Glutamatergic neuron (in vitro differentiated cells): ENCODE measurements around the gene KRT86. TPM values are rescaled to one million over a fixed set of nuclear protein-coding genes. Genes with fewer than 3 reads are reported as not detected.
"Not testable (repeated sequence)": the region's sequence is repeated elsewhere in the genome, so short reads cannot be mapped to it uniquely, and the experiment has no call there.

ENCODE experiments used
- DNase-seq: peaks from one replicate; pipeline ENCODE4 v3.0.0; 2022
- H3K27ac Mint-ChIP-seq: one replicate; pipeline ENCODE4 v1.8.0; 2020; ENCODE audit warnings: mild to moderate bottlenecking, mixed read lengths, inconsistent platforms; ENCODE audit not compliant: unreplicated experiment
- H3K27me3 Mint-ChIP-seq: one replicate; pipeline ENCODE4 v1.8.0; 2020; ENCODE audit warnings: mild to moderate bottlenecking, moderate library complexity, mixed read lengths, inconsistent platforms; ENCODE audit not compliant: unreplicated experiment
- H3K36me3 Mint-ChIP-seq: one replicate; pipeline ENCODE4 v1.8.0; 2020; ENCODE audit warnings: mild to moderate bottlenecking, mixed read lengths, inconsistent platforms; ENCODE audit not compliant: unreplicated experiment
- H3K4me1 Mint-ChIP-seq: one replicate; pipeline ENCODE4 v1.8.0; 2020; ENCODE audit warnings: mild to moderate bottlenecking, low read depth, mixed read lengths, inconsistent platforms; ENCODE audit not compliant: unreplicated experiment
- H3K4me3 Mint-ChIP-seq: one replicate; pipeline ENCODE4 v1.8.0; 2020; ENCODE audit warnings: mild to moderate bottlenecking, mixed read lengths, inconsistent platforms; ENCODE audit not compliant: unreplicated experiment
- H3K9me3 Mint-ChIP-seq: one replicate; pipeline ENCODE4 v1.8.0; 2020; ENCODE audit warnings: mild to moderate bottlenecking, moderate library complexity, mixed read lengths, inconsistent platforms; ENCODE audit not compliant: unreplicated experiment
- CTCF ChIP-seq: fragments of 200-600 bp; sonication (generic); IDR thresholded peaks from one replicate; pipeline ENCODE4 v1.5.0; 2021; ENCODE audit not compliant: partially characterized antibody, unreplicated experiment
- total RNA-seq: library from RNA; stranded (reverse); fragmentation: NEBNext Ultra II Directional; extraction: Animal tissue kit (Norgen Biotek cat#: 25700); gene quantifications from one replicate; pipeline ENCODE4 v1.2.1, GENCODE V29; 2021; ENCODE audit not compliant: unreplicated experiment

Gene KRT86
- total RNA-seq, 1 donor from 2014 or later = not detected

DNA sequence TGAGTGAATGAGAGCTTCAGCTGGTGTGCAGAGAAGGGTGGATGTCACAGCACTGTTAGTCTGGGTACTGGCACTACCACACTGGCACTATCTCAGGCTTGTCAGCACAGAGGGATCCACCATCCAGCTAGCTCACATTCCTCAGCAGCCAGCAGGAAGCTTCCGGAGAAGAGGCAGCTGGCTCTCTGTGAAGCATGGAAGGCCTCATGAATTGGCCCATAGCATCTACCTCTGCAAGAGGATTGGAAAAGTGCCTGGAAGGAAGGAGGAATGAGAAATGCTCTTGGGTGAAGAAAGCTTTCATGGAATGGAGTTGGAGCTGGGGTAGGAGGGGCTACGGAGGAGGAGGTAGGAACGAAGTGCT is 36.8 kb downstream of the KRT86 start:
- no peaks in the 10 kb centered on the region for H3K36me3 Mint-ChIP-seq
- peaks cover 20% of the 10 kb centered on the region for H3K27me3 Mint-ChIP-seq
- no peak for TF ChIP-seq CTCF
- H3K4me3 Mint-ChIP-seq = no peak overlapping the region
- H3K27ac Mint-ChIP-seq = no peak overlapping the region
- peaks cover 7% of the 10 kb centered on the region for H3K9me3 Mint-ChIP-seq
- peaks cover 3% of the 10 kb centered on the region for H3K4me1 Mint-ChIP-seq
- DNase-seq = no peak

GRCh38 chr12:52312086-52312485 is 37.6 kb downstream of the KRT86 start:
- Mint-ChIP-seq H3K27me3 (peaks cover 18% of the 10 kb centered on the region), H3K4me1 (peaks cover 3% of the 10 kb centered on the region), H3K36me3 (no peaks in the 10 kb centered on the region), H3K4me3 (no peak overlapping the region), H3K27ac (no peak overlapping the region), H3K9me3 (peaks cover 7% of the 10 kb centered on the region)
- TF ChIP-seq CTCF = no peak
- DNase-seq = no peak

GRCh38 chr12:52313461-52313860 is 39.0 kb downstream of the KRT86 start:
- H3K4me1 Mint-ChIP-seq = peaks cover 3% of the 10 kb centered on the region
- no peak for TF ChIP-seq CTCF

GRCh38 chr12:52313926-52314325 is 39.5 kb downstream of the KRT86 start:
- Mint-ChIP-seq H3K27me3 (peaks cover 13% of the 10 kb centered on the region), H3K4me3 (no peak overlapping the region), H3K9me3 (peaks cover 5% of the 10 kb centered on the region), H3K27ac (no peak overlapping the region), H3K4me1 (no peaks in the 10 kb centered on the region), H3K36me3 (no peaks in the 10 kb centered on the region)
- DNase-seq = no peak
- TF ChIP-seq CTCF = no peak

More at GRCh38 chr12:52313461-52313860, 39.0 kb downstream of the KRT86 start:
- no peak overlapping the region for H3K4me3 Mint-ChIP-seq
- no peaks in the 10 kb centered on the region for H3K36me3 Mint-ChIP-seq
- H3K27me3 Mint-ChIP-seq = peaks cover 13% of the 10 kb centered on the region
- peaks cover 5% of the 10 kb centered on the region for H3K9me3 Mint-ChIP-seq
- H3K27ac Mint-ChIP-seq = no peak overlapping the region
- no peak for DNase-seq

DNA sequence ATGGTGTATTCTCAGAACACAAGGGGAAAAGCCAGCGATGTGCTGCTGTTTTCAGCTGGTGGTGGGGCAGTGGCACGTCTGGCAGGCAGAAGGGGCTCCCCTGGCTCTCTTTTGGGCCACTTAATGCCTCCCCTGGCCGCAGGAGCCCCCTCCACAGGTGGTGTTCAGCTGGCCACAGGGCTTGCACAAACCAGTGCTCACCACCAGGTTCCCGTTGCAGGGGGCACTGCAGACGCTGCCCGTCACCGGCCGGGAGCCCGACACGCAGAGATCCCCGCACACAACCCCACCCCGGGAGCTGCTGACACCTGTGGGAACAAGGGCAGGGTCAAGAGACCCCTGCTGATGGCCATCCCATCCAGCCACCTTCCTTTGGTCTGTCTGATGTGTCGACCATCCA is 40.1 kb downstream of the KRT86 start:
- H3K27me3 Mint-ChIP-seq = peaks cover 11% of the 10 kb centered on the region
- H3K9me3 Mint-ChIP-seq = peaks cover 5% of the 10 kb centered on the region
- DNase-seq = no peak
- no peaks in the 10 kb centered on the region for H3K36me3 Mint-ChIP-seq
- no peak overlapping the region for H3K4me3 Mint-ChIP-seq
- H3K4me1 Mint-ChIP-seq = no peaks in the 10 kb centered on the region
- no peak overlapping the region for H3K27ac Mint-ChIP-seq
- TF ChIP-seq CTCF = no peak

GRCh38 chr12:52315721-52316120 is 41.3 kb downstream of the KRT86 start:
- H3K27me3 Mint-ChIP-seq = peaks cover 11% of the 10 kb centered on the region
- H3K36me3 Mint-ChIP-seq, H3K9me3 Mint-ChIP-seq, H3K4me1 Mint-ChIP-seq, H3K4me3 Mint-ChIP-seq, H3K27ac Mint-ChIP-seq: not testable (repeated sequence)
- DNase-seq = peak; percentile 48
